MV-4-11 (cell line): ENCODE results near the gene KRT2.

ENCODE experiments used
- DNase-seq: peaks from one replicate; lab custom pipeline; 2025; lab: John Stamatoyannopoulos, UW

Gene KRT2

GRCh38 chr12:52663420-52663819, 11.4 kb upstream of the KRT2 start:
- no peak for DNase-seq

DNA sequence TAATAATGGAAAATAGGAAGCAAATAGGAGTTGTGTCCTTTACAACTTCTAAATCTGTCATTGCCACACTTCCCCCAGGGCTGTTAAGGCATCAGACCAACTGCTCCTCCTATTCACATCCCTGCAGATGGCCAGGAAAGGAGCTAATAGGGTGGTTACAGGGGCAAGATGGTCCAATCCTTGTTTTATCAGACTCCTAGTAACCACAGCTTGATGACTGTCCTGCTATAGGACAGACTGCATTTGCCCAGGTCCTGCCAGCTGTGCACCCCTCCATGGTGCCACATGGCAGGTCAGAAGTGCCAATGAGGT, 10.9 kb upstream of the KRT2 start:
- DNase-seq = no peak

DNA sequence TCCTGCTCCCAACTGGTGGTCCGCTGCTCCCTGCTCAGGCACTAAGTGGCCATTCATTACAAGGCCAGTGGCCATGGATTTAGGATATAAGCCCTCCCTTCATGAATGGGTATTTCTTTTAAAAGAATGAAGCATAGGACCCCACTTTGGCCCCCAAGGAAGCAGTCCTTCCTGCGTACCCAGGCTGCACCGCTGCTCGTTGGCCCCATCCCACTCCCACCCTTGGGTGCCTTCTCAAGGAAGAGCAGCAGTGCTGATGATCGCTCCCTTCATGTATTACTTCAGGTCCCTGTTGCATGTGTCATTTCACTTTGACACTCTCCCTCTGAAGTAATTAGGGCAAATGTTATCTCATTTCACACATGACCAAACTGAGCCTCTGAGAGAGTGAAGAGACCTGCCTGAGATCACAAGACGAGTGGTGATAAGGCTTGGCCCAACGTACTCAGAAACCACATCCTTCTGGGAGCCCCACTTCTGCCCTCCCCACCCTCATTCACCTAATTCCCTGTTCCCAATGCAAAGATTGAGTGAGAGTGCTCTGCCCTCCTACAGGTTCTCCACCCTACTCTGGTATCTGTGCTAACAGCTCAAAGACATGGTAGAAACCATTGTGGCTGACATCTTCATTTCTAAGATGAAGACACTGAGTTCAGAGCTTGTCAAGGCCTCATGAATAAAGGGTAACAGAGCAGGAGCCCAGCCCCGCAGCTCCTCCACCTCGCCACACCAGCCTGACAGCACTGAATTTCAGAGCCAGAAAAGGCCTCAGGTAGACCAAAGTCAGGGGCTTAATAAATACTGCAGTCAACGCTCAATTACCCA, 10.3 kb upstream of the KRT2 start:
- no peak for DNase-seq

DNA sequence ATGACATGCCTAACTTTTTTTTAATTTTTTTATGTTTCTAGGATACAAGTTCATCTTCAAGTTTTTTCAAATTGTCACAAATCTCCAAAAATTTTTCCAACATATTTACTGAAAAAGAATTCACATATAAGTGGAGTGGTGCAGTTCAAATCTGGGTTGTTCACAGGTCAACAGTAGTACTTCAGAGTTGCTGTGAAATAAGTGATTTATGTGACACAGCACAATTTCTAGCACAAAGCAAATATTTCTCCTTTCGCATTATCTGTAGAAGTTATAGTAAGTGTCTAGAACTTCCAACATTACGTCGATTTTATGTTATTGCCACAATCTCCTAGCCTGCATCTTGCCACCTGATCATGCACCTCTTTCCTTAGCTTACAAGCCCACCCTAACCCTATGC, 9.7 kb upstream of the KRT2 start:
- no peak for DNase-seq

DNA sequence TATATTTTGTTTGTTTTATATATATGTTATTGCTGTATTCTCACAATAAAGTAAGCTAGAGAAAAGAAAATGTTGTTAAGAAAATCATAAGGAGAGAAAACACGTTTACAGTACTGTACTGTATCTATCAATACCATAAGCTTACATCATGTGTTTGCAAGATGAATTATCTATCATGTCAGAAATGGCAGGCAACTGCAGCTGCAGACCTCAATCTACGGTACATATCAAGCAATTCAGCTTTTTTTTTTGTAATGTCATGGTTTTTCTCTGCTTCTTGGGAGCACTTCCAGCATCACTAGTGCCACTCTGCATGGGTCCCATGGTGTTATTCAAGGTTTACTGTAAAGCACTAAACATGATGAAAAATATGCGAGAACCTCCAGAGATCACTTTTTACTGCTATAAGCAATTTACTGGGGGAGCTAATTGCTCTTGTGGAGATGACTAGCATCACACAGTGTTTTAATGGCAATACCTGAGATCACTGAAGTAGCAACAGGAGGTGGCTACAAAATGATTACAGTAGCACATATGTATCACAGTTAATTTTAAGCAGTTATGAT, 9.0 kb upstream of the KRT2 start:
- DNase-seq = no peak

GRCh38 chr12:52659951-52660350, 7.9 kb upstream of the KRT2 start:
- DNase-seq = no peak

DNA sequence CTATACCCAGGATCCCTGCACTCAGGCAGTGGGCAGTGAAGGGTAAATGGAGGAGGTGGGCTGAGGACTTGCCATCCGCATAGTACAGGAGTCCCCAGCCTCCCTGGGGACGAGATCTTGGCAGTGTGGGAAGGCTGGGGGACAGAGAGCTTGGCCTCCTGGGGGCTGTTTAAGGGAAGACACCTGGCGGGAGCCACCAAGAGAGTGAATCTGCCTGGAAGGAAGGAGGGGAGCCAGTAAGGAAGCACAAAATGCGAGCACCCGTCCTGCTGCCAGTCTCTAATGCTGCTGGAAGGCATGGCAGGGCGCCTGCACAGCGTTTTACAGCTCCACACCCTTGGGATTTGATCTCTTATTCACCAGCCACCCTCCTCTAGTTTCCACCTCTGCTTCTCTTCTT, 7.4 kb upstream of the KRT2 start:
- no peak for DNase-seq

GRCh38 chr12:52658196-52658595, 6.2 kb upstream of the KRT2 start:
- no peak for DNase-seq

DNA sequence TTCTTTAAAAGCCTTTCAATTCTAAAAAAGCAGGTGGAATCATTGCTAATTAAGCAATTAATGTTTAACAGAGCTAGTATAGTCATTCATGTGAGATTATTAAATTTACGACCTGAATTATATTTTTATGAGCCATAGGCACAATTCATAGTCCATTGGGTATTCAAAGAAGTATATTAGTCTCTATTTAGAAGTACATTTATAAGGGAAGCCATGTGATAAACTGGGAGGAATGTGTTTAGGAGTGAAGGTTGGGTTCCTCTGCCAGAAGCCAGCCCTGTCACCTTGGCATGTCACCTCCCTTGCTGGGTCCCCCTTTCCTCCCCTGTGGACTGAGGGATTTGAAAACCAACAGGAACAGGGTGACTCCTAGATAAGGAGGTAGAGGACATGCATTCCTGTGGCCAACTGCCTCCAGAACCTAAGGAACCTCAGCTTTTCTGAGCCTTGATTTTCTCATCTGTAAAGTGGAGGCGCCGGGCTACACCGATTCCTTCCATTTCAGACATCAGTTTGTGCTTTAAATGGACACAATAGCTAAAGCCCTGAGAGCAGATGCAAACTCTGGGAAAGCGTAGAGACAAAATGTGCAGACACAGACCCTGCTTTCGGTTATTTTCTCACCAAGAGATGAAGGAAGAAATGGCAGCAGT, 5.4 kb upstream of the KRT2 start:
- DNase-seq = no peak

DNA sequence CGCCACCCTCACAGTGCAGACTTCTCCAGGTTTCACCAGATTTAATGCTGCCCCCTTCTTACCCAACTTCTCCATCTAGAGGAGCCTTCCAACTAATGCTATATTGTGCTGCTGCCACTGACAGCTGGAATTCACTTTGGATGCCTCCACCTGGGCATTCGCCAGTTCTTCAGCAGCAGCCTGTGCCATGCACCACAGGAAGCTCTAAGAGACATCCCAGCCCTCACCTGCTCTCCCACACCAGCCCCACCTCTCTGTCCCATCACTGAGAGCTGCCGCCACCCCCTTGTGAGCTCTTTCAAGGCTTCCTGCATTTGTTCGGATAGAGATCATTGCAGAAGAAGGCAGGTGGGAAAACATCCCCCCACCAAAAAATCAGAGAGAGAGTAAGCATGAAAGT, 4.6 kb upstream of the KRT2 start:
- DNase-seq = no peak

DNA sequence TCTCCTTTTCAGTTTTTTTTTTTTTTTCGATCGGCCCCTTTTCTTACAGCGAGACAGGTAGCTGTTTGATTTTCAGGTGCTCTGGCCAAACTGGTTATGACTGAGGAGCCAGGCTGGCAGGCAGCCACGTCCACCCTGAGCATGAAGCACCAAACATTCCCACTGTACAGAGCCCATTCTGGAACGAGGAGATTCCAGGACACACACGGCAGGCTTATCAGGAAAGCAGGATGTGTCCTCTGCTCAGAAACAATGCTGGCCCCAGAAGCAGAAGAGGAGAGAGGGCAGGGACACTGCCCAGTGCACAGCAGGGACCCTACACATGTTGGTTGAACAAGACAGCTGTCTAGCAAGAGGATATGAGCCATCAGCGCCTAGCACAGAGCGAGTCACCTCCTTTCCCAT, 3.7 kb upstream of the KRT2 start:
- no peak for DNase-seq

DNA sequence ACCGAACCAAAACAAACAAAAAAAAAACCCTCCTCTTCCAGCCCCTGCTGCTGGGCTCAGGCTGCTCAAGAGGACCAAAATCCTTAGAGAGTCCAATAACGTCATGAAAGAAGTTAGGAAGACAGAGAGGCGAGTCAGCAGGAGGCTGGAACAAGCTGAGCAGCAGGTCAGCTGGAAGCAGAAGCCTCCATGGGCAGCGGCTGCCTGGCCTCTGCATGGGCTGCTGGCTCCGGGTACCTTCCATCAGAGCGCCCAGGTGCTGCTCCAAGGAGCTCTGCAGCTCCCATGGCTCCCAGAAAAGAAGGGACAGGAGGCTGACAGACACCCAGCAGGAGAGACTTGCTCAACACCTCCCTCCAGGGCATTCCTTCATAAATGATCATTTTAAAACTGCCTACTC, 3.2 kb upstream of the KRT2 start:
- DNase-seq = no peak

DNA sequence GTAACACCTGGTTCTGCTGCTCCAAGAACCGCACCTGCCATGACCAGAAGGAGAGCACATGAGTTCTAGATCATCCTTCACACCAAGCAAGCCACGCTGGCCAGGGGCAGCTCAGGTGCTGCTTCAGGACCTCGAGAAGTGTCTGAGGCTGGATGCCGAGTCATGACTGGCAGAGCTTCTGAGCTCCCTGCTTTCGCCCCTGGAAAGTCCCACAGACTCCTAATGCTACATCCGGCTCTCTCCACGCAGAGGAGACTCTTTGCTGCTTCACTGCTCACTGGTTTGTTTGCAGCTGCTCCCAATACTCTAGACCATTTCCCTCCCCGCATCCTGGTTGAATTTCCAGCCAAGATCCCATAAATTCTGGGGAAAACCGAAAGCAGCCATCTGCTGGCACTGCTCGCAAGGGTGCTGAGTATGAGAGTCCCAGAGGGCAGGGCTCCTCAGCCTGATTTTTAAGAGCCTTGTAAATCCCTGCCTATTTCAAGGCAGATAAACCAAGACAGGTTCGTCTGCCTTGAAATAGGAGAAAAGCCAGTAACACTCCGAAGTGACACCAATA, 1.4 kb downstream of the KRT2 start:
- no peak for DNase-seq

DNA sequence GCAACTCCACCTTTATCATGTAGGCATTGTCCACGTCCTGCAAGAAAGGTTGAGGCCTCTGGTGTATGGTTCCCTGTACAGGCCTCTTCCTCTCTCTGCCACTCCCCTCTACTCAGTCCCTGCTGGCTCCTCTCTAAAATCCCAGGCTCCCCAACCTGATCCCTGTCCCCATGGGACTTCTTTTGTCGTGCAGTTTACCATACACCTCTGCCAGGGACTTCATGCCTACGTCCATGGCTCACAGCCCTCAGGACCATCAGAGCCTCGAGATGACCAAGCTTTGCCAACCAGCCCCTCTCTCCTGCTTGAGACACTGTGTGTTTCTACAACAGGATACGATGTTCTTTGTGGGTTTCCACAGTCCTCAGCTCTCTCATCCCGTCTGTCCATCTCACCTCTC, 2.9 kb downstream of the KRT2 start:
- DNase-seq = no peak

GRCh38 chr12:52648012-52648550, 3.9 kb downstream of the KRT2 start:
- DNase-seq = no peak

DNA sequence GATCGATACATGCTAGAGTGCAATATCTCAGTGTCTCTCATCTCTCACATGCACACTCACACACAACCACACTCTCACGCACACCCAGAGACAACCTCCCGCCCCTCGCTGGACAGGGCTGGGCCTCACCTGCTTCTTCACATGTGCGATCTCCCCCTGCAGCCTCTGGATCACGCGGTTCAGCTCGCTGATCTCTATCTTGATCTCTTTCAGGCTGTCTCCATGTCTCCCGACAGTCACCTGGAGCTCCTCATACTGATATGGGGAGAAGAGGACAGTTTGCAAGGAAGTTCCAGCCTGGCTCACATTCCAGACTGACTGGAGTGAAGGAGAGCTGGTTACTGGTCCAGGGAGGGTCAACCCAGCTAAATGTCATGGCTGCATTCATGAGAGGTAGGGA, 4.4 kb downstream of the KRT2 start:
- DNase-seq = no peak

- no peak for DNase-seq
Observed at GRCh38 chr12:52646613-52647012, 5.4 kb downstream of the KRT2 start.

DNA sequence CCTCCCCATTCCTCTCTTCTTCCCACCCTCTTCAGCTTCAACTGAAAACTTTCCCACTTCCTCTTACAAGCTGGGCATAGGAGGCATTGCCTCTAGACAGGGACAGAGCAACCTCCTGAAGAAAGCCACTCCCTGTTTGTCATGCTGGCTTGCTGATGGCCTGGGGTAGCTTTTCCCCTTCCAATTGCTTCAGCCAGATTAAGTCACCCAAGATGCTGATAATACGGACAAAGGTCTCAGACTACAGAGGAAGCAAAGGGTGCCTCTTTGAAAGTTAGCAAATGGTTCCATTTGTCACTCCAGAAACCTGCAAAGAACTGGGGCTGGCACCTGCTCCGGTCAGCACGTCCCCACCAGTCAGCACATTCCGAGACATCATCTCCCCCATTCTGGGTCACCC, 6.0 kb downstream of the KRT2 start:
- peak; percentile 62 for DNase-seq

- peak; percentile 29 for DNase-seq
Observed at GRCh38 chr12:52645120-52645761, 6.8 kb downstream of the KRT2 start.

DNA sequence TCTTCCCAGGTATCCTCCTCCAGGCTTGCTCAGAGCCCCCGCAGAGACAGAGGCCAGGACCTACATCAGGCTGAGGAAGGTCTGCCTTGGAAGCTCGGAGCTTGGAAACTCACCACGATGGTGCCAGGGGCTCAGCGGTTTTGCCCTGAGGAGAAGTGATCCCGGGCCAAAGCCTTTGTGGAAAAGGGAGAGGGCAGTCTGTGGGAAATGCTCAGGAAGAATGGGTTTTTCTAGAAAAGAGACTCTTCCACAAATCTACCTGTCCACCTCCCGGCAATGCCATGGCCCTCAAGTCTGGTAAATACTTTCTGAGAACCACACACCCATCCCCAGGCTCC, 8.0 kb downstream of the KRT2 start:
- DNase-seq = no peak

GRCh38 chr12:52643233-52644077, 8.6 kb downstream of the KRT2 start:
- no peak for DNase-seq

DNA sequence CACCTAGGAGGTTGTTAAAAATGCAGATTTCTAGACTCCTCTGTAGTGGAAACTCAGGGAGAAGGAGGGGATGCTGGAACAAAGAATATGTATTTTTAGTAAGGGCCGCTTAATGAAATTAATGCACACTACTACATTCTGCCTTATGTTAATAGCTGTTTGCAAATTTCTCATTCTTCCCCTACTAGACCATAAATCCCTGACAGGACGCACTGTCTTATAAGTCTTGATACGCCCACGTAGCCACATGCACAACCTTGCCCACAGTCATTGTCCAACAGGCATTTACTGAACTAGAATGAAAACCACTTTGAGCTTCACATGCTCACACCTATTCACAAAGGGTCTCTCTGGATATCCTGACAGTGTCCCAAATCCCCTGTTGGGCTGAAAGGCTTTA, 10.5 kb downstream of the KRT2 start:
- DNase-seq = no peak
